AG20443 (cell line): ENCODE measurements around the gene NR1H2.
A peak's percentile ranks its signal among the peaks of the same experiment; 100 is the strongest.
"Not testable (repeated sequence)": the region's sequence is repeated elsewhere in the genome, so short reads cannot be mapped to it uniquely, and the experiment has no call there.

Experiments
- DNase-seq: peaks from one replicate; pipeline ENCODE4 v3.0.0; 2012; ENCODE audit warnings: low spot score, mixed read lengths

NR1H2 gene

DNA sequence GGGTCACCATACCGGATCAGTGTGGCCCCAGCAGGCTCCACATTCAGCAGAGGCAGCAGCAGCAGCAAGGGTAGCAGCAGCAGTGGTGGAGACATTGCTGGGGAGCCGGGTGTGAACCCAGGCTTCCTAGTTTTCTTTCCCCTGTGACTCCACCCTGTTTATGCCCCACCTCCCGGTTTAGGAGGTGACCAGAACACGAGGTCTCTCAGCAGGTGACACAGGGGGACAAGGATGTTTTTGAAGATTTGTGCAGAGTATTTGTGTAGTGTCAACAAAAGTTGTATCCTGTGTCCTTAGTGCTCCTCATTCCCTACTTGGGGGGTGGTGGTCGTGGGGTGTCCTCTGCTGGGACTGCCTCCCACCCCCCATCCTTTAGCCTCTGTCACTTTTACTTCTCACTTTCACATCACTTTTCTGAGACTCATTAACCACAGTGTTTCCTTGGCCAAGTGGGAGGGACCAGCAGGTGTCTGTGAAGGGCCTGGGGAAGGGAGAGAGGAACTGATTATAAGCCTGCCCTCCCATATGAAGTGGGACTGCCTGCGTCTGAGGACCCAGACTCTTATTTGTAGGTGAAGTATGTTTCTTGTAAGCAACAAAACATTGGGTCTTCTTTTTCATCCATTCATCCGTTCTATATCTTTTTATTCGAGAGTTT, 31.5 kb upstream of the NR1H2 start:
- no peak for DNase-seq

DNA sequence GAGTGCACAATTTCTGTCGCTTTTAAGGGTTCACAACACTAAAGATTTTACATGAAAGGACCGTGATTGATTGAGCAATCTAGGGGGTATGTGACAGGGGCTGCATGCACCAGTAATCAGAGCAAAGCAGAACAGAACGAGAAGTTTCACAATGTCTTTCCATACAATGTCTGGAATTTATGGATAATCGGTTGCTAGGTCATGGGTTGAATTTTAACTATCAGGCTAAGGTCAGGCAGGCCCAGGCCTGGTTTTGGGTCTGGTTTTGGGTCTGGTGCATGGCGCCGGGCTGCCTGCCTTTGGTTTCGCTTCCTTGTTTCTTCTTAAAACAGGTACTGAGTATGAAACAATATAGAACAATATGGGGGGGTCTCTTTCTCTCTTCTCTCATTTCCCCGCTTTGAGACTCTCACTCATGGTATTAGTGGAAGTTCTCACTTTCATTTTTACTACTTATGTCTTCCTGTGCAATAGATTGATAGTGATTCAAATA, 29.1 kb upstream of the NR1H2 start:
- not testable (repeated sequence) for DNase-seq

DNA sequence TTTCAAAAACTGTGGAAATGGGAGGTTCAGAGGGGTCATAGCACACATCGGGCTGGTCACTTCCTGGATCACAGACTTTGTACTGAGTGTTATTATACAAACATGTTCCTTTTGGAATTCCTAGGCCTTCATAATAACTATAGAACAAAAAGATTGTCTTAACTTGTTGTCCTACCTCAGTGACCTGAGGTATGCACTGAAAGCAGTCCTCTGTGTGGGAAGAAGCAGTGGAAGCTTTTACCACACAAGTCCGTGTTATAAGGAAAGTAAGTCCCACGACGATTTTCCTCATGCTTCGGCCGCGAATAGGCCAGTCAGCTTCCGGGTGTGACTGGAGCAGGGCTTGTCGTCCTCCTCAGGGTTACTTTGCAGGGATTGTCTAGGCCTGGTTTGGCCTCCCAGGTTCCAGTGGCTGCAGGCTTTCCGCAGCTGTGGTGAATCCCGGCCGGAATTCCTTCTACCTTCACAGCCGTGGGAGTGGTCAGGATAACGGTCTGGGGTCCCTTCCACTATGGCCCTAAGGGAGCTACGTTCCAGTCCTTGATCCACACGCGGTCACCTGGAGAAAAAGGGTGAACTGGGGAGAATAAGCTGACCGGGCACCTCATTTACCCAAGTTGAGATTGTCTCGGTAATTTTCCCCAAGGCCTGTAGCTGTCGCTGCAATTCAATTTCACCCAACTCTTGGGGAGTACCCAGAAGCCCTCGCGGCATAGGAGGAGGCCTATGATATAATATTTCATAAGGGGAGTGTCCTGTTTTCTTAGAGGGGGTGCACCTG, 26.8 kb upstream of the NR1H2 start:
- no peak for DNase-seq

DNA sequence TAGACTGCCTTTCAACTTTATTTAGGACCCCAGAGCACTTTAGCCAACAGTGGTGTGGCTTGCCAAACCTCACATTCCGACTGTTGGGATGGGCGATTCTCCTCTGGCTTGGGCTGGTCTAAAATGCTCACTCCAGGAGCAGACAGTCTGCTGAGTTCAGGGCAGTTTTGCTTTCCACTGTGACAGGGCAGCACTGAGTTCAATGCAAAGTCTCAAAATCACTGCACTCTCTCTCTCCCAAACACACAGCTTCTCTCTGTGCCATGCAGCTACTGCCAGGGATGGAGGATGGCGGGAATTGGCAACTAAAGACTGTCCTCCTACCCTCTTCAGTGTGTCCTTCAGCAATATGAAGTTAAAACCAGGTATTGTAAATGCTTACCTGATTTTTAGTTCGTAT, 24.0 kb upstream of the NR1H2 start:
- no peak for DNase-seq

DNA sequence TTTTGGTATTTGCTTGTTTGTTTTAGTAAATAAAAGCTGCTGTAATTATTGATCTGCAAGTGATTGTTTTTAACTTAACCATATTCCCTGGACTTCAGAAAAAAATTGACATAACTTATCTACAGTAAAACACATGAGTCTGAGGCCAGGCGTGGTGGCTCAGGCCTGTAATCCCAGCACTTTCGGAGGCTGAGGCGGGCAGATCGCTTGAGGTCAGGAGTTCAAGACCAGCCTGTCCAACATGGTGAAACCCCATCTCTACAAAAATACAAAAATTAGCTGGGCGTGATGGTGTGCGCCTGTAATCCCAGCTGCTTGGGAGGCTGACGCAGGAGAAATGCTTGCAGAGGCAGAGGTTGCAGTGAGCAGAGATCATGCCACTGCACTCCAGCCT, 22.8 kb upstream of the NR1H2 start:
- DNase-seq, result not testable (repeated sequence)

DNA sequence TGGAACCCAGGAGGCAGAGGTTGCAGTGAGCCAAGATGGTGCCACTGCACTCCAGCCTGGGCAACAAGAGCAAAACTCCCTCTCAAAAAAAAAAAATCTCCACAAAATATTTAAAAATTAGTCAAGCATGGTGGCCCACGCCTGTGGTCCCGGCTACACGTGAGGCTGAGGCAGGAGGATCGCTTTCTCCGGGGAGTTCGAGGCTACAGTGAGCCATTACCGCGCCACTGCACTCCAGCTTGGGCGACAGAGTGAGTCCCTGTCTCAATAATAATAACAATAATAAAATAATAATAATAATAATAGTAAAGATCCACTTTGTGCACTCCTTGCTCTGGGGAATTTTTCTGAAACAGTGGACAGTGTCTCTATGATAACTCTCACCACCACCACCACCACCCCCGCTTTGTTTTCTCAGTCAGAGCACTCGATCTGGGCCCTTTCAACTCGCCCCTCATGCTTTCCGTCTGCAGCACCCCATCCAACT, 19.5 kb upstream of the NR1H2 start:
- DNase-seq, result no peak

DNA sequence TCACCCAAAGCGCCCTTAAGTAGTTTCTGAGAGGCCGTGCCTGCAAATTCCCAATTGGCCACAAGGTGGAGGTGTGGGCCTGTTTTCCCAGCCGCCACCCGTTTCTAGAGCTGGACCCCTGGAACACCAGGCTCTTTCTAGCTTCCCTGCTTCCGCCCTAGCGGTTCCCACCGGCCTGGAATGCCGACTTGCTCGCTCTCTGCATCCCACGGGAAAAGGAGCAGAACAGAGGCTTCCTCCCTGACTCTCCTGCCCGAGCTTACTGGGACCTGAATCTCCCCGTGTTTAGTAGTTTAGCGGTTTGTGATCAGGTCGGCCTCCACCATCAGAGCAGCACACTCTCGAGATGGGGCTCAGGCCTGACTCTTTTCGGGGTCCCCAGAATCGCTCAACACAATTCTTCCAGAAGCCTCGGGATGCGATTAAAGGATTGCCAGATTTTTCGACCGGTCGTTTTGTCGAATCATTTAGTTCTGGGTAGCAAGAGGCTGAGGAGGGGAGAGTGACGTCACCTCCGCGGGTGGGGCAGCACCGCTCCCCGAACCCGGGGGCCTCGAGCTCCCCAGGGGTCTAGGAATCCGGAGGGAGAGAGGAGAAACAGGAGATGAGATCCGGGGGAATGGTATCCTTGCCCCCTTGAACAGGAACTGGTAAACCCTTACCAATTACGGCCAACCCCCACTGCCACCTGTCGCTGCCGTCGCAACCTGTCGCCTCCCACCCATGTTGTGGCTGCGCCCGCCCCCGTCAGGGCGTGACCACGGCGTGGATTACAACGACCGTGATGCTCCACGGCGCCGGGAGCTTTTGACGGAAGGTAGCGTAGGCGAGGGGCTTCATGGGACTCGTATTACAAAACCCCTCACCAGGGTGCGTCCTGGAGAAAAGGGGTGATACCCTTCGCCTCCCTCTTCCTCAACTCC, 18.8 kb upstream of the NR1H2 start:
- peak; percentile 54 for DNase-seq

DNA sequence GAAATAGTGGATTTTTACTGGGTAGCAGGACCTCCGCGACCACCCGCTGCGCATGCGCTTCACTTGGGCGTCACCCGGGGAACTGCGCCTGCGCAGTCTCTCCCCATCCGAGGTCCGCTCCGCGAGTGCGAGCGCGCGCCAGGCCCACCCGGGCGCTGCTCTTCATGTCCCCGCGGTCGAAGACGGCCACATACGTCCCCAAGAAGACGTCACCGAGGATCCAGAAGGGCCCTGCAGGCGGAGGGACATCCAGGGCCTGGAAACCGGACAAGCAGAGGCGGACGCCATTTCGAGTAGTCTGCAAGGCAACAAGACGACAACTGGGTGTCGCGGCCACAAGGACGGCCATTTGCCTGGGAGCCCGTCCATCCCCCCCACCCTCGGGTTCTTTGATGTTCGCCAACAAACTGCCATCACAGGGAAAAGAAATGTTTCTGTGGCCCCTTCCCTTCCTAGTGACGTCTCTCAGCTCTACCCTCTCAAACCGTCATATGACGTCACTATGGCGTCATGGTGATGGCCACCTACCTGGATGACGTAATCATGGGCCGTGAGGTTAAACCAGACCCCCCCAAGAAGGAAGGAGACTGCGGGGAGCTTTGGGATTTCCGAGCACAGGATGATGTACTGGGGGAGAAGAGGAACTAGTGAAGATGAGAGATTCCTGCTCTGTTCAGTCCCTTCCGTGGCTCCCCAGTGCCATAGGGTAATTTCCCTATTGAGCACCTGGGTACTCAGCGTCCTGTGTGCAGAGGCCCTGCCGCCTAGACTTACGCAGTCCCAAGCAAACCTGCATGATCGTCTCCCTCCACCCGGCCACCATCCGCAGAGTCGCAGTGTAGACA, 17.6 kb upstream of the NR1H2 start:
- peak; percentile 92 for DNase-seq

DNA sequence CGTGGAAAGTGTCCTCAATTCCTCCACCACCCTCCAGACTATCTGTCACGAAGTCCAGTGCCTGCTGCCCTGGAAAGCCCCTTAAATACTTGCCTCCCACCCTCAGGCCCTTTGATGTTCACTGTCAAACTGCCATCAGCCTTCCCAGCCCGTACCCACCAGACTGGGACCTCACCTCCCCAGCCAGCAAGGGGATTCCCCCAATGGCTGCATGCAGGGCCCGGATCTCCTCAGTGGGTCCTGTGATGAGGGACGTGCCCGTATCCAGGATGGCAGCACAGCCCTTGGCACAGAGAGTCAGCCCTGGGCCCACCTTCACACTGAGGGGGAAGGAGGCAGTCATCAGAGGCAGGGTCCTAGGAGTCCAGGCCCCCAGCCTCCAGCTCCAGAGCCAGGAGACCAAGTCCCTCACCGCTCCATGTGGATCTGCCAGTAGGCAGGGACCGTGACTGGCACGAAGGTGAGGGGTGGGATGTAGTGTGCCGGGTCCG, 16.9 kb upstream of the NR1H2 start:
- DNase-seq, result no peak

DNA sequence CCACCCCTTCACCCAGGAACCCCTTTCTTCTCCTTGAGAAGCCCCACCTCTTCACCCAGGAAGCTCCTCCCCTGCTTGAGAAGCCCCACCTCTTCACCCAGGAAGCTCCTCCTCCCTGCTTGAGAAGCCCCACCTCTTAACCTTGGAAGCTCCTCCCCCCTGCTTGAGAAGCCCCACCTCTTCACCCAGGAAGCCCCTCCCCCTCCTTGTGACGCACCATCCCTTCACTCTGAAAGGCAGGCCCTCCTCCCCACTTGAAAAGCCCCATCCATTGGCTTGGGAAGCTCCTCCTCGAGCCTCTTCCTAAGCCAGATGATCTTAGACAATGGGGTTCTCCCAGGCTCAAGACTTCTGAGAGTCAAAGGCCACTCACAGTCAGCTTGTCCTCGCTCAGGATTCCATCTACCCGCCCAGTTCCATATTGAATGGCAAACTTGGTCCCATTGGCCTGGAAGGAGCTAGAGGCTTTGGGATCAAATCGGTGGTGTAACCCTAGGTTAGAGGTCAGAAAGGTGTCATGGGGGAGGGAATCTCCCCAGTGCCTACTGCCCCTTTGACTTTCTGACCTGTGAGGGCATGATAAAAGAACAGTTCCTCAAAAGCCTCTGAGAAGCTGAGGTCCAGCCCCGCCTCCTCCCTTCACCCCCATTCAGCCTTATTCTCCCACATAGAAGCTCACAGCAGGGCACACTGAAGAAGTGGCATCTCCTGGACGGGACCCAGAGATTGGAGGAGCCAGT, 14.8 kb upstream of the NR1H2 start:
- no peak for DNase-seq

DNA sequence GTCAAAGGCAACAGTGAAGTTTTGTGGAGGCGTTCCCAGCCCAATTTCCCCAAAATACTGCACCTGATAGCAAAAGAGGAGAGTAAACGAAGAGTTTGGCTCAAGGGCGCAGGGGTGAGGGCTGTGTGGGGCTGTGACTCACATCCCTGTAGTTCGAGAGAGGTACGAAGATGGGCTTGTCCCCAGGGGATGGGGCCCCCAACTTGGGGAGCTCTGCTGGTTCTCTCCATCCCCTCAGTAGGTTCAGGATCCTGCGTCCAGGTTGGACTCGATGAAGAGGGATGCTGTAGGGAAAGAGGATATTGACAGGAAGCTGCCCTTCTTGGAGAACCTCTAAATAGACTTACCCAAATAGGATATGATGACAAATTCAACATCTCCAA, 14.2 kb upstream of the NR1H2 start:
- DNase-seq, result no peak

DNA sequence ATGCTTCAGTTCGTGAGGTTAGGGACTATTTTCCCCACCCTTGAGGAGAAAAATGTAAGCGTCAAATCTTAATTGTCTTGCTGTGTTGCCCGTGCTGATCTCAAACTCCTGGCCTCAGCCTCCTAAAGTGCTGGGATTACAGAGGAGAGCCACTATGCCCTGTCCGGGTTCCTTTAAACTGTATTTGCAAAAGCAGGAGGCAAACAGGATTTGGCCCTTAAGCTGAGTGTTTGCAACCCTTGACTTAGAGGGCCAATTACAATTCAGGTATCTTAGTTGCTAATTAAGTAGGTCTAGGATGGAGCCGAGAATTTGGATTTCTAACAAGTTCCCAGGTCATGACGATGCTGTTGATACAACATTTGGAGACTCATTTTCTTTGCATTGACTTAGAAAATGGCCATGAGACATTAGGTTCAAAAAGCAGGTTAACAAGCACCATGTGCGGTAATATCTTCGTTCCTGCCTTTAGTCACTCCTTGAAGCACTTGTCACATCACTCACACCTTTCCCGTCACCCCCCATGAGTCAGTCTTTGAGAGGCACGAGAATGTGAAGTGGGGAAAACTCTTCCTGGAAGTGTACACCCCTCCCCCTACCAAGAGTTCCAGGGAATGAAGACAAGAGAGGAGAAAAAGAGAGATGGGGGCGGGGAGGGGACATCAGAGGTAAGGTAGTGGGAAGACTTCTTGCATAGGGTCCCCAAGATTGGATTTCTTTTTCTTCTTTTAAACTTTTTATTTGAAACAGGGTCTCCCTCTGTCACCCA, 13.4 kb upstream of the NR1H2 start:
- DNase-seq, result no peak

DNA sequence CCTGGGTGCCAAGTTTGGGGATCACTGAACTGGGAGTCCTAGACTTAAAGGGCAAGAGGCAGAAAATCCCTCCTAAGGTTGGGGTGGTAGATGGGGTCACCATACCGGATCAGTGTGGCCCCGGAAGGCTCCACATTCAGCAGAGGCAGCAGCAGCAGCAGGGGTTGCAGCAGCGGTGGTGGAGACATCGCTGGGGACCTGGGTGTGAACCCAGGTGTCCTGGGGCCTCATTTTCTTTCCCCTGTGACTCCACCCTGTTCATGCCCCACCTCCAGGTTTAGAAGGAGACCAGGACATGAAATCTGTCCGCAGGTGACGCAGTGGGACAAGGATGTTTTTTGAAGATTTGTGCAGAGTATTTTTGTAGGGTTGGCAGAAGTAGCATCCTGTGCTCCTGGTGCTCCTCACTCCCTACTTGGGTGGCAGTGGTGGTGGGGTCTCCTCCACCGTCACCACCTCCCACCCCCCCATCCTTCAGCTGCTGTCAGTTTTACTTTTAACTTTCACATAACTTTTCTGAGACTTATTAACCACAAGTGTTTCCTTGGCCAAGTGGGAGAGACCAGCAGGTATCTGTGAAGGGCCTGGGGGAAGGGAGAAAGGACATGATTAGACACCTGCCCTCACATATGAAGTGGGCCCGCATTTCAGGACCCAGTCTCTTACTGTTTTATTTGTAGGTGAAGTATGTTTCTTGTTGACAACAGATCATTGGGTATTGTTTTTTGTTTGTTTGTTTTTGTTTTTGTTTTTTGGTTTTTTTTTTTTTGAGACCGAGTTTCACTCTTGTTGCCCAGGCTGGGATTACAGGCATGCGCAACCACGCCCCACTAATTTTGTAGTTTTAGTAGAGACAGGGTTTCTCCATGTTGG, 10.6 kb upstream of the NR1H2 start, which contains the start of gene NAPSA:
Gene NAPSA (minus strand): TSS at position 206 of the 873 bp plus-strand sequence. CDS start 18 bp downstream, at position 188.
- DNase-seq, result no peak

DNA sequence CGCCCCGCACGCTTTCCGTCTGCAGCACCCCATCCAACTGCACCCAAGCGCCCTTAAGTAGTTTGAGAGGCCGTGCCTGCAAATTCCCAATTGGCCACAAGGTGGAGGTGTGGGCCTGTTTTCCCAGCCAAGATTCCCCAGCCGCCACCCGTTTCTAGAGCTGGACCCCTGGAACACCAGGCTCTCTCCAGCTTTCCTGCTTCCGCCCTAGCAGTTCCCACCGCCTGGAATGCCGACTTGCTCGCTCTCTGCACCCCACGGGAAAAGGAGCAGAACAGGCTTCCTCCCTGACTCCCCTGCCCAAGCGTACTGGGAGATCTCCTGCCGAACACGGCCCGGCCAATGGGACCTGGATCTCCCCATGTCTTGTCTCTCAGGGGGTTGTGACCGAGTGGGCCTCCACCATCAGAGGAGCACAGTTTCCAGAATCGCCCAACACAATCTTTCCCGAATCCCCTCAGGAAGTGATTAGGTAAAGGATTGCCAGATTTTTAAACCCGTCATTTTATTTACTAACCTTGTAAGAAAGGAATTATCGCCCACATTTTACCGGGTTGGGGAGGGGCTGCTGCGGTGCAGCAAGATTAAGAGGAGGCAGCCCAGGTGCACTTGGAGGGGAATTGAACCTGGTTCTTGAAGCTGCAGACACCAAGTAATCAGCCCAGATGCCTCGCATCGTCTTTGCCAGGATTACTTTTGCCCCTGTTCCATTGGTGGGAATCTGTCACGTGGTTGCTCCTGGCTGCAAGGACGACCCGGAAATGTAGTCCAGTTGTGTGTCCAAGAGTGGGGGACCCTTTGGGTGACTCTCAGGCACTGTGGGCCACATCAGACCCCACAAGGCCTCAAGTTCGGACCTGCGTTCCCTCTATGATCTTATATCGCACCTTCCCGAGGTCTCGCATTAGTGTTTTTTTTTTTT, 7.3 kb upstream of the NR1H2 start:
- peak; percentile 93 for DNase-seq

DNA sequence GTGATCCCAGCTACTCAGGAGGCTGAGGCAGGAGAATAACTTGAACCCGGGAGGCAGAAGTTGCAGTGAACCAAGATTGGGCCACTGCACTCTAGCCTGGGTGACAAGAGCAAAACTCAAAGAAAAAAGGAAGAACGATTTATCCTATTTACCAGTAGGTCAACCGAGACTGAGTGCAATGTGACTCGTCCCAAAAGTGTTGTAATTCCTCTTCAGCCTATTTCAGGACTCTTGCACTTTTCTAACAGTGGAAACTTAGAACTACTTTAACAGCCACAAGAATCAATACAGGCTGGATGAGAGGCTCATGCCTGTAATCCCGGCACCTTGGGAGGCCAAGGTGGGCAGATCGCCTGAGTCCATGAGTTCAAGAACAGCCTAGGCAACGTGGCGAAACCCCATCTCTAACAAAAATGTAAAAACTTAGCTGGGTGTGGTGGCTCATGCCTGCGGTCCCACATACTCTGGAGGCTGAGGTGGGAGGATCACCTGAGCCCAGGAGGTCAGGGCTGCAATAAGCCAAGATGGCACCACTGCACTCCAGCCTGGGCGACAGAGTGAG, 4.3 kb upstream of the NR1H2 start:
- no peak for DNase-seq

DNA sequence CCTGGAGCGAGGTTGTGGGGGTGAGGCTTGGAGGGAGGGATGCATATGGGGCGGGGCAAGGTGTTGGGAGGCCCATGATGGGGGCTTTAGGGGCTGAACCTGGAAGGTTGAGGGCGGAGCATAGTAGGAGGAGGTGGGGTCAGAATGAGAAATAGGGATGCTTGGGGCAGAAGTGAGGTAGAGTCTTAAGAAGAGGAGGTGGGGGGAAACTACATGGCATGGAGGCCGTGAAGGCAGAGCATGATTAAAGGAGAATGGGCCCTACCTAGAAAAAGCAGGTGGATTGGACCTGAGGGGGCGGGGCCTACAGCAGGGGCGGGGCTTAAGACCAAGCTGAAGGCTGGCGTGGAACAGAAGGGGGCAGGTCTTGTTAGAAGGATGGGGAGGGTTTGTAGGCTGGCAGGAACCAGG, 799 bp downstream of the NR1H2 start:
- DNase-seq, result peak; percentile 11

DNA sequence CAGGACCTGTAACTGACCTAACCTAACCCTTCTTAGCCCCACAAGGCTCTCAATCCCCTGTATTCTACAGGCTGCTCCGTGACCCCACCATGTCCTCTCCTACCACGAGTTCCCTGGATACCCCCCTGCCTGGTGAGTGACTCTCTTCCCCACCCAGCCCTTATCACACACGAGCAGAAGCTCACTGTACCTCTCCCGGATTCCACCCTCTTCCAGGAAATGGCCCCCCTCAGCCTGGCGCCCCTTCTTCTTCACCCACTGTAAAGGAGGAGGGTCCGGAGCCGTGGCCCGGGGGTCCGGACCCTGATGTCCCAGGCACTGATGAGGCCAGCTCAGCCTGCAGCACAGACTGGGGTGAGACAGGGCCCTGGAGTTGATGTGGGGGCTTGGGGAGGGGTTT, 1.3 kb downstream of the NR1H2 start:
- DNase-seq, result no peak
